Measurements from ENCODE around the gene NCK2.

The NCK2 gene

GRCh38 chr2:105814291-105814940, 69.7 kb downstream of the NCK2 start:
- DNase-seq (ENCODE audit: low spot score): no peak

- no peak for DNase-seq (ENCODE audit: low spot score)
These were observed 70.7 kb downstream of the NCK2 start for GRCh38 chr2:105815401-105815800.

- DNase-seq (ENCODE audit: low spot score): no peak
These were observed 75.4 kb downstream of the NCK2 start for GRCh38 chr2:105820151-105820550.

- no peak for DNase-seq (ENCODE audit: low spot score)
These were observed 76.0 kb downstream of the NCK2 start for GRCh38 chr2:105820691-105821090.

- DNase-seq (ENCODE audit: low spot score): no peak
These were observed 76.9 kb downstream of the NCK2 start for GRCh38 chr2:105821428-105822125.

- no peak for DNase-seq (ENCODE audit: low spot score)
These were observed 77.5 kb downstream of the NCK2 start for GRCh38 chr2:105822186-105822585.

- DNase-seq (ENCODE audit: low spot score): no peak
These were observed 79.7 kb downstream of the NCK2 start for GRCh38 chr2:105824446-105824845.

GRCh38 chr2:105827351-105828096, 82.8 kb downstream of the NCK2 start:
- DNase-seq (ENCODE audit: low spot score): peak; percentile 52

GRCh38 chr2:105828558-105828957, 83.8 kb downstream of the NCK2 start:
- no peak for DNase-seq (ENCODE audit: low spot score)

- no peak for DNase-seq (ENCODE audit: low spot score)
These were observed 90.2 kb downstream of the NCK2 start for GRCh38 chr2:105834931-105835330.

- DNase-seq (ENCODE audit: low spot score): no peak
These were observed 91.6 kb downstream of the NCK2 start for GRCh38 chr2:105836341-105836740.

- DNase-seq (ENCODE audit: low spot score): peak; percentile 61
These were observed 92.4 kb downstream of the NCK2 start for GRCh38 chr2:105836840-105837692.

GRCh38 chr2:105839793-105840192, 95.1 kb downstream of the NCK2 start:
- no peak for DNase-seq (ENCODE audit: low spot score)

GRCh38 chr2:105840933-105841332, 96.2 kb downstream of the NCK2 start:
- DNase-seq (ENCODE audit: low spot score): no peak

GRCh38 chr2:105841551-105841950, 96.8 kb downstream of the NCK2 start:
- no peak for DNase-seq (ENCODE audit: low spot score)

- DNase-seq (ENCODE audit: low spot score): no peak
These were observed 97.8 kb downstream of the NCK2 start for GRCh38 chr2:105842555-105842954.

GRCh38 chr2:105843476-105844374, 99.0 kb downstream of the NCK2 start:
- no peak for DNase-seq (ENCODE audit: low spot score)

- DNase-seq (ENCODE audit: low spot score): no peak
These were observed 101.3 kb downstream of the NCK2 start for GRCh38 chr2:105845976-105846375.

- no peak for DNase-seq (ENCODE audit: low spot score)
These were observed 102.3 kb downstream of the NCK2 start for GRCh38 chr2:105847056-105847455.

- DNase-seq (ENCODE audit: low spot score): no peak
These were observed 103.7 kb downstream of the NCK2 start for GRCh38 chr2:105848367-105848766.

All from activated CD4-positive, alpha-beta T cell treated with anti-CD3 and anti-CD28 coated beads, Interleukin-2, Interleukin-4, amounts not matched to agents 100 ng/mL and 50 ng/mL, durations not matched to agents 16 hours and 8 hours (primary cell).